Lung (tissue), 12 donors: ENCODE data around the gene KCNRG. TPM values are rescaled to one million over a fixed set of nuclear protein-coding genes. Genes with fewer than 3 reads are reported as not detected.

Experiments used
- ATAC-seq: fragments of 200-7000 bp; cut with Tn5 transposase; one replicate; pipeline ENCODE4 v1.9.1; 2020; ENCODE audit warnings: moderate number of reproducible peaks; ENCODE audit not compliant: insufficient read depth, low FRiP score
- DNase-seq, 3 donors: peaks; one replicate each; pipeline ENCODE4 v3.0.0-alpha.2; 2013 to 2017
- H3K27ac ChIP-seq, 2 donors: one replicate each; pipeline ENCODE4 v1.5.1; 2013; ENCODE audit warnings: mild to moderate bottlenecking in 2 of 2, moderate library complexity in 2 of 2, control low read depth in 1 of 2, inconsistent platforms in 1 of 2, low read depth in 1 of 2, low read length in 1 of 2
- H3K27me3 ChIP-seq, 3 donors: one replicate each; pipeline ENCODE4 v1.5.1; 2013; ENCODE audit warnings: low read length in 2 of 3; ENCODE audit not compliant: control insufficient read depth in 3 of 3, insufficient read depth in 3 of 3
- H3K36me3 ChIP-seq, 4 donors: one replicate each; pipeline ENCODE4 v1.5.1; 2013; ENCODE audit warnings: low read length in 4 of 4, mild to moderate bottlenecking in 1 of 4, moderate library complexity in 1 of 4; ENCODE audit not compliant: control insufficient read depth in 4 of 4, insufficient read depth in 4 of 4
- H3K4me1 ChIP-seq, 5 donors: one replicate each; pipeline ENCODE4 v1.5.1; 2013; ENCODE audit warnings: low read length in 5 of 5, mild to moderate bottlenecking in 2 of 5, moderate library complexity in 1 of 5; ENCODE audit not compliant: control insufficient read depth in 5 of 5, insufficient read depth in 5 of 5
- H3K4me3 ChIP-seq: one replicate; pipeline ENCODE4 v1.5.1; 2013; ENCODE audit warnings: mild to moderate bottlenecking, control low read depth, moderate library complexity
- H3K9ac ChIP-seq, 2 donors: one replicate each; pipeline ENCODE4 v1.5.1; 2013; ENCODE audit warnings: low read length in 2 of 2, control low read depth in 1 of 2; ENCODE audit not compliant: insufficient read depth in 1 of 2
- H3K9me3 ChIP-seq, 4 donors: one replicate each; pipeline ENCODE4 v1.5.1; 2013; ENCODE audit warnings: low read length in 3 of 4, mild to moderate bottlenecking in 1 of 4, moderate library complexity in 1 of 4; ENCODE audit not compliant: control insufficient read depth in 4 of 4, insufficient read depth in 3 of 4
- CTCF ChIP-seq: IDR thresholded peaks from 2 replicates; pipeline ENCODE4 v1.5.1; 2012; ENCODE audit warnings: mild to moderate bottlenecking; ENCODE audit errors: control extremely low read depth, extremely low read depth
- WGBS, 2 donors: extraction: QIAGEN DNeasy Blood & Tissue Kit; methylation state at CpG; one replicate each; pipeline ENCODE4 v1.1.7; 2013; 5-methylcytosine and 5-hydroxymethylcytosine counted together
- polyA plus RNA-seq, 2 donors: library from polyadenylated mRNA; stranded (reverse); fragments of 200-250 nt; gene quantifications; one replicate each; pipeline ENCODE4 v1.2.1, GENCODE V29; 2013
- total RNA-seq, 2 donors: library from RNA; depleted of rRNA in 1 of 2; stranded (reverse); fragments of >200 nt in 1 of 2; gene quantifications; one replicate each; pipeline ENCODE4 v1.2.1, GENCODE V29; 2014 to 2021
- donor health status: control.
- donor health status: control.
- donor health status: Bipolar disorder and iron deficiency.
- donor health status: healthy.
- donor health status: DM: yes; HTN: yes; CAD: no.

The KCNRG gene
- total and polyA plus RNA-seq, 4 donors, result 2.9 to 13.6 (median 6.9) TPM

- Histone ChIP-seq H3K27me3 (no peaks in the 10 kb centered on the region), H3K4me3 (no peak overlapping the region), H3K36me3 (peaks cover 0 to 8% (median 2%) of the 10 kb centered on the region in 4 donors), H3K9ac (no peak overlapping the region), H3K4me1 (peaks cover 0 to 3% (median 0%) of the 10 kb centered on the region in 5 donors), H3K9me3 (no peaks in the 10 kb centered on the region), H3K27ac (no peak overlapping the region)
- no peak for DNase-seq
- ATAC-seq, result no peak
- whole genome bisulfite sequencing, 2 donors, result 97% methylated on average over 6 of the region's 6 CpGs
- no peak for TF ChIP-seq CTCF
These were observed 23.0 kb downstream of the KCNRG start for GRCh38 chr13:50038266-50038665.

GRCh38 chr13:50052478-50052877 is 37.2 kb downstream of the KCNRG start:
- no peaks in the 10 kb centered on the region for H3K27me3 ChIP-seq
- H3K36me3 ChIP-seq, result peaks cover 0 to 13% (median 4%) of the 10 kb centered on the region in 4 donors
- WGBS, 2 donors, result 82 to 88% methylated on average over 4 of the region's 4 CpGs
- no peak for DNase-seq
- no peak for ATAC-seq
- H3K9me3 ChIP-seq, result peaks cover 0 to 3% (median 0%) of the 10 kb centered on the region in 4 donors
- no peak overlapping the region for H3K4me3 ChIP-seq
- H3K27ac ChIP-seq, result no peak overlapping the region
- no peak for TF ChIP-seq CTCF
- no peak overlapping the region for H3K9ac ChIP-seq
- H3K4me1 ChIP-seq, result no peaks in the 10 kb centered on the region

GRCh38 chr13:50053844-50054243 is 38.6 kb downstream of the KCNRG start:
- DNase-seq (no peak), ATAC-seq (no peak)
- H3K9ac ChIP-seq, result no peak overlapping the region
- H3K27me3 ChIP-seq, result no peaks in the 10 kb centered on the region
- H3K4me1 ChIP-seq, result no peaks in the 10 kb centered on the region
- peaks cover 0 to 3% (median 0%) of the 10 kb centered on the region in 4 donors for H3K9me3 ChIP-seq
- H3K36me3 ChIP-seq, result peaks cover 0 to 16% (median 9%) of the 10 kb centered on the region in 4 donors
- 86% methylated on average over 1 of the region's 1 CpG for WGBS, 2 donors
- no peak for TF ChIP-seq CTCF
- H3K4me3 ChIP-seq, result no peak overlapping the region
- H3K27ac ChIP-seq, result no peak overlapping the region

GRCh38 chr13:50055454-50055853 is 40.2 kb downstream of the KCNRG start:
- 84 to 88% methylated on average over 1 of the region's 1 CpG for WGBS, 2 donors

More at GRCh38 chr13:50055454-50055853, 40.2 kb downstream of the KCNRG start:
- DNase-seq (peak in 1 of 3 donors; percentile 25), ATAC-seq (no peak)
- TF ChIP-seq CTCF, result no peak
- peaks cover 0 to 3% (median 0%) of the 10 kb centered on the region in 4 donors for H3K9me3 ChIP-seq
- no peak overlapping the region for H3K27ac ChIP-seq
- H3K27me3 ChIP-seq, result no peaks in the 10 kb centered on the region
- peaks cover 0 to 18% (median 10%) of the 10 kb centered on the region in 4 donors for H3K36me3 ChIP-seq
- H3K9ac ChIP-seq, result no peak overlapping the region
- no peak overlapping the region for H3K4me3 ChIP-seq
- H3K4me1 ChIP-seq, result no peaks in the 10 kb centered on the region
